Cardiac fibroblast (primary cell): ENCODE results near the gene LAMB1.
A peak's percentile ranks its signal among the peaks of the same experiment; 100 is the strongest.

ENCODE experiments used
- DNase-seq, 2 donors: peaks; one replicate each; pipeline versions ENCODE4 v3.0.0 to v3.0.0-alpha.2; 2010; ENCODE audit warnings: low read depth in 2 of 2
- H3K4me3 ChIP-seq, 2 donors: replicated peaks in 1 of 2; 1 replicate in 1 of 2; 2 replicates in 1 of 2; pipeline ENCODE4 v1.5.1; 2011; ENCODE audit warnings: low read depth in 2 of 2, low read length in 2 of 2, mild to moderate bottlenecking in 2 of 2, moderate library complexity in 1 of 2
- CTCF ChIP-seq: IDR thresholded peaks from one replicate; pipeline ENCODE4 v1.5.1; 2011; ENCODE audit warnings: low read depth, mild to moderate bottlenecking, low read length, inconsistent platforms

LAMB1 gene

DNA sequence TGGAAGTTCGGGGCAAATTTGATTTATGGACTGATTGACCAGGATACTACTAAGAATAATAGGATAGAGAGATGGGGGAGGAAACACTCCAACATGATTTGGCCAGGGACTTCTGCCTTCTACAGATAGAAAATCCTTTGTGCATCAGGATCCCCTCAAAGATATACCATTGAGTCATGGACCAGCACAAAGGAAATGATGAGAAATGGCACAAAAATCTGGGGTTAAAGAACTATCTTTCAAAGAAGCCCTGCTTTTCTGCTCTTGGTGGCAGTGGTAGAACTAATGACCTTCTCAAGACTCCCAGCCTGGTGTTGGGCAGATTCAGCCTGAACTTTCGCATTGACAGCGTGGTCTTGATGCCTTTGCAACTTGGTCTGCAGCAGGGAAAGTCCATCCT is 27.6 kb upstream of the LAMB1 start:
- no peak overlapping the region for H3K4me3 ChIP-seq
- no peak for TF ChIP-seq CTCF
- peak in 1 of 2 donors; percentile 69 for DNase-seq

- no peak overlapping the region for H3K4me3 ChIP-seq
- DNase-seq: no peak
- no peak for TF ChIP-seq CTCF
Observed at GRCh38 chr7:108029034-108029433, 26.1 kb upstream of the LAMB1 start.

DNA sequence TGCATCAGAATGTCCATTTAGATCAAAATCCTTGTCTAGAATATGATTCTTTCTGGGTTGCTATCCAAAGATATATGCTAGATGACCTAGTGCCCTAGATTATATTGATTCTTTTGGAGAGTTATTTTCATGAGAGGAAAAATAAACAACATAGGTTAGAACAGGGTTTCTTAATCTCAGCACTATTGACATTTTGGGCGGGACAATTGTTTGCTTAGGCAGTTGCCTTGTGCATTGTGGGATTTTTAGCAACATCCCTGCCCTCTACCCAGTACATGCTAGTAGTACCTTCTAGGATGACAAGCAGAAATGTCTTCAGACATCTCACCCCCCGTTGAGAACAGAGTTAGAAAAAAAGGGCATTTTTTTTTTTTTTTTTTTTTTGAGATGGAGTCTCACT is 25.1 kb upstream of the LAMB1 start:
- DNase-seq: no peak
- H3K4me3 ChIP-seq: no peak overlapping the region
- no peak for TF ChIP-seq CTCF

DNA sequence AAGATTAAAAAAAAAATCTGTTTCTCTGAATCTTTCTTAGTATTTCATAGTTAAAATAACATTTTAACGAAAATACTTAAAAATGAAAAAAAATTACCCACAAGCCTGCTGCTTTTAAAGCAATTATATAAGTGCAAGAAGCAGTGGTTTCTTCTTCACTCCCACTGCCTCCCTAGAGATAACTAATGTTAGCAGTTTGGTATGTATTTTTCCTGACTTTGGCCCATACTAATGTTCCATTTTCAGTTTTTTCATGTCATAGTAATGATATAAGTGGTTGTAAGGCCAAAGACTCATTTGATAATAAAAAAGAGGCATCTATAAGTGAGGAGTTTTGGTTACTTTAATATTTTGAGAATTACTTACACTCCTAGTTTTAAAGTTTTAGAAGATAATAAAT is 24.3 kb upstream of the LAMB1 start:
- no peak for TF ChIP-seq CTCF
- no peak for DNase-seq
- H3K4me3 ChIP-seq: no peak overlapping the region

GRCh38 chr7:108026647-108027046 is 23.7 kb upstream of the LAMB1 start:
- DNase-seq: peak in 1 of 2 donors; percentile 44
- no peak overlapping the region for H3K4me3 ChIP-seq
- TF ChIP-seq CTCF: no peak

DNA sequence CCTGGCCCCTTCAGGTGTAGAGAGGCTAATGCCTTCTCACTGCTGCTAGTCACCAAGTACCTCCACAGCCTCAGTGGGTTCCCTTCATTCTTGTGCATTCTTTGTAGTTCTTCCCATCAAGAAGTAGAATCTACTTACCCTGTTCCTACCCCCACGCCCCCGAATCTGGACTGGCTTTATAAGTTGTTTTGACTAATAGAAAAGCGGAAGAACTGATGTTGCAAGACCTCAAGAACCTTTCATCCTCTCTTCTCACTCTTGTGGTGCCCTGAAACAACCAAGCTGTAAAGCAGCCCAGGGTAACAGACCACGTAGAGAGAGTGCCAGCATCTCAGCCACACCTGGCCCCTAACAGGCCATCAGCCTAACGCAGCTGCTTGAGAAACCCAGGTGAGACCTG is 23.2 kb upstream of the LAMB1 start:
- no peak overlapping the region for H3K4me3 ChIP-seq
- DNase-seq: no peak
- no peak for TF ChIP-seq CTCF

- TF ChIP-seq CTCF: no peak
- DNase-seq: no peak
Observed at GRCh38 chr7:108024538-108024937, 21.6 kb upstream of the LAMB1 start.

More at GRCh38 chr7:108024538-108024937, 21.6 kb upstream of the LAMB1 start:
- no peak overlapping the region for H3K4me3 ChIP-seq
